Keratinocyte (primary cell): ENCODE results near the gene SLF2.

Experiments used
- CTCF ChIP-seq, 3 experiments: IDR thresholded peaks in 1 of 3; conservative IDR thresholded peaks in 1 of 3; optimal IDR thresholded peaks in 1 of 3; 2 replicates in 2 of 3; 3 replicates in 1 of 3; pipeline versions ENCODE3 to v1.5.1; 2011; ENCODE audit warnings: low read length in 3 of 3, mild to moderate bottlenecking in 3 of 3, moderate library complexity in 2 of 3, control low read depth in 1 of 3, inconsistent platforms in 1 of 3; ENCODE audit not compliant: insufficient read depth in 2 of 3; ENCODE audit errors: extremely low read depth in 1 of 3
- EZH2 ChIP-seq: IDR thresholded peaks from one replicate; pipeline ENCODE4 v1.6.1; 2012; ENCODE audit warnings: inconsistent platforms, mild to moderate bottlenecking, low read length, moderate library complexity

- no peak for TF ChIP-seq CTCF (optimal IDR thresholded peaks at IDR 0.05 in 1 of 3, IDR thresholded peaks at IDR 0.05 in 1 of 3, conservative IDR thresholded peaks at IDR 0.05 in 1 of 3; ENCODE audit: extremely low read depth in 1 of 3, insufficient read depth in 2 of 3, low read length in 3 of 3)
- no peak for TF ChIP-seq EZH2
Measured at GRCh38 chr10:100998183-100998990, 85.6 kb downstream of the SLF2 start.
